GM19372 (cell line): ENCODE results near the gene GHR.

Source experiments
- ATAC-seq: cut with Tn5 transposase; IDR thresholded peaks from one replicate; pipeline ENCODE4 v1.9.1; 2021; ENCODE audit warnings: mild to moderate bottlenecking, low read depth, moderate library complexity; ENCODE audit not compliant: unreplicated experiment

Gene GHR

DNA sequence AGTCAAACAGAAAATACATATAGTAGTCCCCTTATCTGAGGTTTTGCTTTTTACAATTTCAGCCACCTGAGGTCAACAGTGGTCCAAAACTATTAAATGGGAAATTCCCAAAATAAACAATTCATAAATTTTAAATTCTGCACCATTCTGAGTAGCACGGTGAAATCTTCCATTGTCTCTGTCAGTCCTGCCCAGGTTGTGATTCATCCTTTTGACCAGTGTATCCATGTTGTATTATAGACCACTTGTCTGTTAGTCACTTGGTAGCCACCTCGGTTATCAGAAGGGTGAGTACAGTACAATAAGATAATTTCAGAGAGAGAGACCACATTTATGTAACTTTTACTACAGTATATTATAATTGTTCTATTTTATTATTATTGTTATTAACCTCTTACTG is 336.2 kb downstream of the GHR start:
- no peak for ATAC-seq

DNA sequence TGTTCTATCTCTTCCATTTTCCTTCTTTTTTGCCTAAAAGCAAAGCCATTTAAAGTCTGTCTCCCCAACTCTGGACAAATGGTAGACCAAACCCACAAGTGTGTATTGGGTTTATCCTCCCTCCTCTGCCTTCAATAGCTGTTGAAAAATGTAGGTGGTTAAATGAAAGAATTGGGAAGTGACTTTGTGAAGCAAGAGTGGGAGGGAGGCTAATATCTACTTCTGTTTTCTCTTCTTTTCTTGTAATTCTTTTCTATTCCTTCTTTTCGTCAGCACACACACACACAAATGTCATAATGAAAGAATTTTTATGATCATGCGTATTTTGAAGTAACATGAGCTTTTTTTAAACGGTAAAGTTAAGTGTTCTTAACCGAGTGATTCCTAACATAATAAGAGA is 337.2 kb downstream of the GHR start:
- no peak for ATAC-seq

DNA sequence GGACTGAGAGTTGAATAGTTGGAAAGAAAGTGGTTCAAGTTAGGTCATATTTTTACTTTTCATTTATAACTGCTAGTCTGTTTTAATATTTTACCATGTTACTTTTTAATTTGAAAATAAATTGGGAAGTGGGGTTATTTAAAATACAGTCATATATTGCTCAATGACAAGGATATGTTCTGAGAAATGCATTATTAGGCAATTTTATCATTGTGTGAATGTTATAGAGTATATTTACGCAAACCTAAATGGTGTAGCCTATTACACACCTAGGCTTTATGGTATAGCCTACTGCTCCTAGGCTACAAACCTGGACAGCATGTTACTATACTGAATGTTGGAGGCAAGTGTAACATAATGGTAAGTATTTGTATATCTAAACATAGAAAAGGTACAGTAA is 338.6 kb downstream of the GHR start:
- ATAC-seq, result no peak

DNA sequence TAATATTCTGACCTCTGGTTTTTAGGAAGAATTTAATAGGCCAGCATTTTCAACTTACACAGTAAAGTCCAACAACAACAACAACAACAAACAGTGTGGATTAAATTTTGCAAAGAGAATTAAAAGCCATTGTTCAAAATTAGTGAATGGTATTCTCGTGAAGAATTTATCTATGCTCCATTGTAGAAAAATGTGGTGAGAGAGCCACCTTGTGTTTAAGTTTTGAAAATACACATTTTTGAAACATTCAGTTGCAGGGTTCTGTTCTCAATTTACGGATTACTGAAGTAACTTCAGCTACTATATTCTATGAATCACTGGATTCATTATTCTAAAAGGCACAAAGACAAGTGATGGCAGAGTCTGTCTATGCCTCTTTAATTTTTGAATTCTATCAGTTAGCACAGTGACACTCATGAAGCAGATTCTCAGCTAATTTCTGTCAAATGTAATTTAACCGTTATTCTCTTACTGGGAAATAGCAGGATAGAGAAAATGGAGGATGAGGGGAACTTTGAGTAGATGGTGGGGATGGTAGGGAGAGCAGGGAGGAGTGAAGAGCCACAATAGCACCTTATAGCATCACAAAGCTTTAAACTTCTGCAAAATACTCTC is 344.4 kb downstream of the GHR start:
- peak; percentile 75 for ATAC-seq

DNA sequence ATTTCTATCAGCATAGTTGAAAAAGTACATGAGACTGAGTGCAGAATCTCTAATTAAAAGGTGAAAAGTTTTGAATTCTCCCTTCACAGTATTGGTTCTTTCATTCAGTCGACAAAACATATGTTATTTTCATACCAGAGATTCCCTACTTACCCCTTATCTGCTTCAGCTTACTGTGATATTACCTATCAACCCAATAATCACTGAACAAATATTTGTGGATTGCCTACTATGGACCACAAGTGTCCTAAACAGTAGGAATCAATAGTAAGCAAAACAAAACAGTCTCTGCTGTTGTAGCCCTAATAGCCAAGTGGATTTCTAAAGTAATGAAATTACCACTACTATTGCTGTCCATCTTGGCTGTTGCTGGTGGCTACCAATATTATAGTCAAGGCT is 344.9 kb downstream of the GHR start:
- no peak for ATAC-seq

DNA sequence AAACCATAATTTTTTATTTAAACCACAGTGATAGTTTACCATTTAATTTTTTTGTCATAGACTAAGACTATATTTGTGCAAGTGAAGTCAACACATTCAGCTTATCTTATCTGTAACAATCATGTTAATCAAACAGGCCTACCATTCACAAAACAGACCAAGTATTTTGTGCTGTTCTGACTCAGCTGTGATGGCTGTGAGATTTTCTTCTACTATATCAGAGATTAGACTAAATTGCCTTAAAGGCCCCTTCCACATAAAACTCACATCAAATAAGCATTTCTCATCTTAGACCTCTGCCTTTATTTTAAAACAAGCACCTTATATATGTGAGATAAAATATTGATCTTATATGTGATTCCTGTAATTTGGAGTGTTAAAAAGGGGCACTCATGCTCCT is 346.8 kb downstream of the GHR start:
- no peak for ATAC-seq
